PFSK-1 (cell line): Measurements from ENCODE around the gene CCDC136.

Experiments used
- FOXP2 ChIP-seq: optimal IDR thresholded peaks from 2 replicates; pipeline ENCODE3; 2011; ENCODE audit warnings: borderline replicate concordance, control low read depth, inconsistent platforms; ENCODE audit not compliant: insufficient read depth; ENCODE audit errors: extremely low read length, extremely low read depth
- POLR2AphosphoS5 ChIP-seq: IDR thresholded peaks from 2 replicates; pipeline ENCODE4 v1.6.1; 2012; ENCODE audit warnings: low read depth, mild to moderate bottlenecking, control low read depth, low read length, moderate library complexity
- SIN3A ChIP-seq: IDR thresholded peaks from 2 replicates; pipeline ENCODE4 v1.6.1; 2012; ENCODE audit warnings: mild to moderate bottlenecking, low read length, moderate library complexity, borderline replicate concordance; ENCODE audit not compliant: insufficient read depth
- TAF1 ChIP-seq: IDR thresholded peaks from 2 replicates; pipeline ENCODE4 v1.6.1; 2012; ENCODE audit warnings: low read length, control low read depth, borderline replicate concordance; ENCODE audit not compliant: insufficient read depth
- TF ChIP-seq, protein P1 (sequence below), 2 experiments: IDR thresholded peaks; 2 replicates each; pipeline versions ENCODE4 v1.6.1 to v1.8.0; 2011 to 2012; ENCODE audit warnings: low read depth in 2 of 2, low read length in 2 of 2, control low read depth in 1 of 2, inconsistent platforms in 1 of 2, mild to moderate bottlenecking in 1 of 2, moderate library complexity in 1 of 2; ENCODE audit not compliant: insufficient read depth in 1 of 2

DNA sequence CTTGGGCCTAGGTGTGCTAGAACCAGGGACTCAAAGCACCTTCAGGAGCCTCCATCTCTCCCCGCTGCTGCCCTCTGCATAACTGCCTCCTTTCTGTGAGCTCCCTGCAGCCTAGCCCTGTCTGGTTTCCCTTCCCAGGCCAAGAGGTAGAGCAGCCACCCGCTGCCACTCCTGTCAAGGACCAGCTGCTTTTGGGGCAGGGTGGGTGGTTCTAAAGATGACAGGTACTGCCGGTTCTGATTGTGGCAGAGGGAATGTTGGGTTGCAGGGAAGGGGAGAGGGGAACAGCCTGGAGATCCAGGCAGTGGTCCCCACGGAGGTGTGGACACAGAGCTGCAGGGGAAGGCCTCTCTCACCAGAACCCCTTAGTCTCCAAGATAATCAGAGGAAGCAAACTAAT lies 34.7 kb downstream of the CCDC136 start:
- TF ChIP-seq, protein P1, sequence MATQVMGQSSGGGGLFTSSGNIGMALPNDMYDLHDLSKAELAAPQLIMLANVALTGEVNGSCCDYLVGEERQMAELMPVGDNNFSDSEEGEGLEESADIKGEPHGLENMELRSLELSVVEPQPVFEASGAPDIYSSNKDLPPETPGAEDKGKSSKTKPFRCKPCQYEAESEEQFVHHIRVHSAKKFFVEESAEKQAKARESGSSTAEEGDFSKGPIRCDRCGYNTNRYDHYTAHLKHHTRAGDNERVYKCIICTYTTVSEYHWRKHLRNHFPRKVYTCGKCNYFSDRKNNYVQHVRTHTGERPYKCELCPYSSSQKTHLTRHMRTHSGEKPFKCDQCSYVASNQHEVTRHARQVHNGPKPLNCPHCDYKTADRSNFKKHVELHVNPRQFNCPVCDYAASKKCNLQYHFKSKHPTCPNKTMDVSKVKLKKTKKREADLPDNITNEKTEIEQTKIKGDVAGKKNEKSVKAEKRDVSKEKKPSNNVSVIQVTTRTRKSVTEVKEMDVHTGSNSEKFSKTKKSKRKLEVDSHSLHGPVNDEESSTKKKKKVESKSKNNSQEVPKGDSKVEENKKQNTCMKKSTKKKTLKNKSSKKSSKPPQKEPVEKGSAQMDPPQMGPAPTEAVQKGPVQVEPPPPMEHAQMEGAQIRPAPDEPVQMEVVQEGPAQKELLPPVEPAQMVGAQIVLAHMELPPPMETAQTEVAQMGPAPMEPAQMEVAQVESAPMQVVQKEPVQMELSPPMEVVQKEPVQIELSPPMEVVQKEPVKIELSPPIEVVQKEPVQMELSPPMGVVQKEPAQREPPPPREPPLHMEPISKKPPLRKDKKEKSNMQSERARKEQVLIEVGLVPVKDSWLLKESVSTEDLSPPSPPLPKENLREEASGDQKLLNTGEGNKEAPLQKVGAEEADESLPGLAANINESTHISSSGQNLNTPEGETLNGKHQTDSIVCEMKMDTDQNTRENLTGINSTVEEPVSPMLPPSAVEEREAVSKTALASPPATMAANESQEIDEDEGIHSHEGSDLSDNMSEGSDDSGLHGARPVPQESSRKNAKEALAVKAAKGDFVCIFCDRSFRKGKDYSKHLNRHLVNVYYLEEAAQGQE (IDR thresholded peaks at IDR 0.05; ENCODE audit: insufficient read depth in 1 of 2, low read depth in 2 of 2, low read length in 2 of 2) = no peak
- TF ChIP-seq POLR2AphosphoS5 (no peak), TAF1 (no peak), SIN3A (no peak), FOXP2 (no peak)
